Endothelial cell of umbilical vein (primary cell): Measurements from ENCODE around the gene HTRA1. TPM values are rescaled to one million over a fixed set of nuclear protein-coding genes. Genes with fewer than 3 reads are reported as not detected.

ENCODE experiments used
- BruUV-seq: library from RNA; stranded (reverse); fragments of 400-500 nt; replicated peaks from 2 replicates; lab custom pipeline; 2021; lab: Mats Ljungman, UMichigan
- CTCF ChIA-PET: fragments of 300-600, 350-600 bp; sonication (Branson Sonifier 250); formaldehyde crosslinking; loops from one replicate; lab custom pipeline; 2021; ENCODE audit warnings: antibody characterized with exemption, inconsistent platforms; lab: Charles Lee
- POLR2A ChIA-PET: fragments of 300-600, 350-600 bp; sonication (Branson Sonifier 250); formaldehyde crosslinking; loops from one replicate; lab custom pipeline; 2021; ENCODE audit warnings: antibody characterized with exemption, inconsistent platforms; lab: Charles Lee
- DNase-seq: peaks from one replicate; pipeline ENCODE4 v3.0.0-alpha.2; 2011; ENCODE audit warnings: low read depth, low spot score
- FAIRE-seq: peaks from 2 replicates; lab custom pipeline; 2011; peaks lifted over from hg19 to GRCh38; lab: Jason Lieb, UNC
- H2AFZ ChIP-seq: 2 replicates; pipeline ENCODE4 v1.6.0; 2012; ENCODE audit warnings: low read depth, low read length, control low read depth, inconsistent platforms
- H3K27ac ChIP-seq: 2 replicates; pipeline ENCODE4 v1.5.1; 2011; ENCODE audit warnings: low read depth, mild to moderate bottlenecking, control low read depth, low read length, moderate library complexity; ENCODE audit not compliant: insufficient read depth
- H3K27me3 ChIP-seq, 2 experiments: 2 replicates each; pipeline versions ENCODE4 v1.6.0 to v1.6.1; 2011; ENCODE audit warnings: low read length in 2 of 2, mixed read lengths in 1 of 2; ENCODE audit not compliant: control insufficient read depth in 2 of 2, insufficient read depth in 2 of 2
- H3K36me3 ChIP-seq, 2 experiments: 2 replicates in 1 of 2; 3 replicates in 1 of 2; pipeline ENCODE4 v1.5.1; 2011; ENCODE audit warnings: low read length in 2 of 2, mild to moderate bottlenecking in 1 of 2, moderate library complexity in 1 of 2; ENCODE audit not compliant: control insufficient read depth in 2 of 2, insufficient read depth in 2 of 2; ENCODE audit errors: extremely low read depth in 1 of 2
- H3K4me1 ChIP-seq: 3 replicates; pipeline ENCODE4 v1.5.1; 2011; ENCODE audit warnings: mild to moderate bottlenecking, low read length; ENCODE audit not compliant: control insufficient read depth, insufficient read depth; ENCODE audit errors: extremely low read depth
- H3K4me2 ChIP-seq: 2 replicates; pipeline ENCODE4 v1.6.1; 2011; ENCODE audit warnings: low read length, control low read depth, mixed read lengths; ENCODE audit not compliant: insufficient read depth
- H3K4me3 ChIP-seq, 3 experiments: fragments of 200-600 bp in 1 of 3; sonication (generic), shearing (Covaris generic) in 1 of 3; replicated peaks in 1 of 3; 2 replicates each; pipeline ENCODE4 v1.5.1; 2011 to 2016; ENCODE audit warnings: control low read depth in 3 of 3, low read length in 3 of 3, mild to moderate bottlenecking in 2 of 3, inconsistent platforms in 1 of 3, low read depth in 1 of 3, moderate library complexity in 1 of 3; ENCODE audit not compliant: insufficient read depth in 1 of 3
- H3K79me2 ChIP-seq: 2 replicates; pipeline ENCODE4 v1.6.0; 2012; ENCODE audit warnings: low read length, inconsistent platforms; ENCODE audit not compliant: control insufficient read depth, insufficient read depth
- H3K9ac ChIP-seq: replicated peaks from 2 replicates; pipeline ENCODE3; 2011; ENCODE audit warnings: low read length, control low read depth; ENCODE audit not compliant: insufficient read depth; ENCODE audit errors: extremely low read depth
- H3K9me1 ChIP-seq: replicated peaks from 3 replicates; pipeline ENCODE4 v1.6.0; 2011; ENCODE audit warnings: mild to moderate bottlenecking, low read length; ENCODE audit not compliant: control insufficient read depth, insufficient read depth; ENCODE audit errors: extremely low read depth
- H3K9me3 ChIP-seq: replicated peaks from 2 replicates; pipeline ENCODE4 v1.5.1; 2012; ENCODE audit warnings: low read length, inconsistent platforms; ENCODE audit not compliant: control insufficient read depth, insufficient read depth
- H4K20me1 ChIP-seq: replicated peaks from 2 replicates; pipeline ENCODE3; 2011; ENCODE audit warnings: mild to moderate bottlenecking, low read length; ENCODE audit not compliant: control insufficient read depth, insufficient read depth; ENCODE audit errors: extremely low read depth
- EZH2 ChIP-seq: IDR thresholded peaks from 2 replicates; pipeline ENCODE4 v1.6.1; 2012; ENCODE audit warnings: borderline replicate concordance, low read depth, mild to moderate bottlenecking, moderate library complexity, low read length, inconsistent platforms; ENCODE audit not compliant: severe bottlenecking
- FOS ChIP-seq: IDR thresholded peaks from 2 replicates; pipeline ENCODE4 v1.6.1; 2011; ENCODE audit warnings: mild to moderate bottlenecking, low read length, moderate library complexity, borderline replicate concordance; ENCODE audit not compliant: insufficient read depth
- GATA2 ChIP-seq: IDR thresholded peaks from 2 replicates; pipeline ENCODE4 v1.7.0; 2011; ENCODE audit warnings: low read depth, mild to moderate bottlenecking, moderate library complexity, mixed read lengths, low read length; ENCODE audit not compliant: insufficient read length, insufficient read depth
- JUN ChIP-seq: IDR thresholded peaks from 2 replicates; pipeline ENCODE4 v1.6.1; 2011; ENCODE audit warnings: borderline replicate concordance, low read depth; ENCODE audit not compliant: insufficient read length, insufficient read depth
- MYC ChIP-seq: IDR thresholded peaks from one replicate; pipeline ENCODE4 v1.6.1; 2011; ENCODE audit warnings: mild to moderate bottlenecking, low read depth, low read length
- POLR2A ChIP-seq: IDR thresholded peaks from 2 replicates; pipeline ENCODE4 v1.6.1; 2012; ENCODE audit warnings: low read depth, mild to moderate bottlenecking, control low read depth, low read length
- POLR2AphosphoS5 ChIP-seq: IDR thresholded peaks from 2 replicates; pipeline ENCODE4 v1.6.1; 2012; ENCODE audit warnings: low read depth, mild to moderate bottlenecking, control low read depth, low read length, moderate library complexity; ENCODE audit not compliant: insufficient read depth
- dilution Hi-C: fragments of 300-500 bp; cut with MboI; formaldehyde crosslinking; loops from one replicate; pipeline ENCODE4 v1.15.0; 2019; ENCODE audit warnings: low sequenced_read_pairs; ENCODE audit not compliant: extremely low pct_ligation_motif_present
- intact Hi-C: fragments of 100-400 bp; cut with micrococcal nuclease; formaldehyde crosslinking; loops from one replicate; pipeline ENCODE4 v1.10.0; 2022
- polyA plus RNA-seq, 4 experiments: library from polyadenylated mRNA; depleted of rRNA in 3 of 4; stranded (reverse) in 3 of 4; unstranded in 1 of 4; fragments of >200 nt; gene quantifications; 2 replicates each; pipeline versions ENCODE4 v1.2.1 to v1.2.3, GENCODE V29; 2011 to 2012; ENCODE audit warnings: missing spikeins in 1 of 4
- total RNA-seq: library from RNA; stranded (reverse); gene quantifications from 2 replicates; pipeline ENCODE4 v1.2.3, GENCODE V29; 2021
- TF ChIP-seq, protein P1 (sequence below): IDR thresholded peaks from 2 replicates; pipeline ENCODE4 v1.6.1; 2011; ENCODE audit not compliant: insufficient read depth, insufficient read length
- TF ChIP-seq, protein P2 (sequence below), 2 donors: IDR thresholded peaks; 1 replicate in 1 of 2; 2 replicates in 1 of 2; pipeline ENCODE4 v1.5.1; 2011; ENCODE audit warnings: low read length in 2 of 2, mild to moderate bottlenecking in 2 of 2, moderate library complexity in 2 of 2, control low read depth in 1 of 2, inconsistent platforms in 1 of 2, low read depth in 1 of 2; ENCODE audit not compliant: insufficient read depth in 1 of 2; ENCODE audit errors: extremely low read depth in 1 of 2

The HTRA1 gene
- total and polyA plus RNA-seq, 2 donors (not counting 3 experiments of a cell fraction or from before 2014, with no cell fraction given) = 192 to 270 TPM

DNA sequence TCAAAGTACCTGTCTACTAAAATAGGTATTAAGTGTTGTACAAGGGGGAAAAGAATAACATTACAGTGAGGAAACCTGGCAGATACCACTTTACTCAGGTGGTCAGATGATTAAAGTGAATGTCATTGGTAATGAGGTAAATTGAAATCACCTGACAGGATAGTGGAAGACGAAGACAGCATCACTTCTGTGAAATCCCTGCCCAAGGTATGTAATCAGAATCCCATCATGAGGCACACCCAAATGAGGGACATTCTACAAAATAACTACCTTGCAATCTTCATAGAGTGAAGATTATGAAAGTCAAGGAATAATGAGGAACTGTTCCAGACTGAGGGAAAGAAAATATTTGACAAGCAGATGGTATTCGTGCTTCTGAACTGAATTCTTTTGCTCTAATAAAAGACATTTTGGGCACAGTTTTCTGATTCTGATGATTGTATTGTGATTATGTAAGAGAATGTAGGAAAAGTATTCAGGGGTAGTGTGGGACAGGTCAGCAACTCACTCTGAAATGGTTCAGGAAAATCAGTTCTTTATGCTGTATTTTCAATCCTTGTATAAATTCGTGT is 40.2 kb upstream of the HTRA1 start:
- FAIRE-seq = no peak
- Histone ChIP-seq H3K9me1 (no peaks in the 10 kb centered on the region), H2AFZ (no peak overlapping the region), H3K9ac (no peak overlapping the region), H3K27ac (no peak overlapping the region), H3K27me3 (no peaks in the 10 kb centered on the region), H3K4me3 (no peak overlapping the region), H4K20me1 (no peaks in the 10 kb centered on the region), H3K4me1 (no peaks in the 10 kb centered on the region), H3K36me3 (peaks cover 4 to 17% of the 10 kb centered on the region in 2 experiments), H3K9me3 (no peaks in the 10 kb centered on the region), H3K4me2 (no peak overlapping the region), H3K79me2 (no peaks in the 10 kb centered on the region)
- DNase-seq = no peak
- intact Hi-C loops = no loop called here
- TF ChIP-seq, protein P1, sequence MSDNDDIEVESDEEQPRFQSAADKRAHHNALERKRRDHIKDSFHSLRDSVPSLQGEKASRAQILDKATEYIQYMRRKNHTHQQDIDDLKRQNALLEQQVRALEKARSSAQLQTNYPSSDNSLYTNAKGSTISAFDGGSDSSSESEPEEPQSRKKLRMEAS = no peak
- TF ChIP-seq POLR2A = no peak
- TF ChIP-seq EZH2 = no peak
- TF ChIP-seq FOS = no peak
- TF ChIP-seq MYC = no peak
- no peak for TF ChIP-seq POLR2AphosphoS5
- no peak for TF ChIP-seq JUN
- no peak for TF ChIP-seq GATA2
- TF ChIP-seq, protein P2, sequence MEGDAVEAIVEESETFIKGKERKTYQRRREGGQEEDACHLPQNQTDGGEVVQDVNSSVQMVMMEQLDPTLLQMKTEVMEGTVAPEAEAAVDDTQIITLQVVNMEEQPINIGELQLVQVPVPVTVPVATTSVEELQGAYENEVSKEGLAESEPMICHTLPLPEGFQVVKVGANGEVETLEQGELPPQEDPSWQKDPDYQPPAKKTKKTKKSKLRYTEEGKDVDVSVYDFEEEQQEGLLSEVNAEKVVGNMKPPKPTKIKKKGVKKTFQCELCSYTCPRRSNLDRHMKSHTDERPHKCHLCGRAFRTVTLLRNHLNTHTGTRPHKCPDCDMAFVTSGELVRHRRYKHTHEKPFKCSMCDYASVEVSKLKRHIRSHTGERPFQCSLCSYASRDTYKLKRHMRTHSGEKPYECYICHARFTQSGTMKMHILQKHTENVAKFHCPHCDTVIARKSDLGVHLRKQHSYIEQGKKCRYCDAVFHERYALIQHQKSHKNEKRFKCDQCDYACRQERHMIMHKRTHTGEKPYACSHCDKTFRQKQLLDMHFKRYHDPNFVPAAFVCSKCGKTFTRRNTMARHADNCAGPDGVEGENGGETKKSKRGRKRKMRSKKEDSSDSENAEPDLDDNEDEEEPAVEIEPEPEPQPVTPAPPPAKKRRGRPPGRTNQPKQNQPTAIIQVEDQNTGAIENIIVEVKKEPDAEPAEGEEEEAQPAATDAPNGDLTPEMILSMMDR (IDR thresholded peaks at IDR 0.05; ENCODE audit: extremely low read depth in 1 of 2, insufficient read depth in 1 of 2, low read depth in 1 of 2, low read length in 2 of 2) = no peak
- dilution Hi-C loops = no loop called here
- BruUV-seq = no TSS peak
- CTCF ChIA-PET = interaction anchor here (0.8 to 2.1 kb wide), 4 partner anchors 14 to 688 kb away, joined by 3 to 5 read pairs (median 4); no protein-coding TSS in a partner anchor
- POLR2A ChIA-PET = no interaction called here
